Endothelial cell (in vitro differentiated cells): Measurements from ENCODE around the gene ARHGAP15. TPM values are rescaled to one million over a fixed set of nuclear protein-coding genes. Genes with fewer than 3 reads are reported as not detected.

ENCODE experiments used
- DNase-seq: peaks from one replicate; pipeline ENCODE4 v3.0.0; 2021; ENCODE audit warnings: low spot score
- H3K27ac Mint-ChIP-seq: one replicate; pipeline ENCODE4 v1.8.0; 2021; ENCODE audit warnings: mixed read lengths, inconsistent platforms; ENCODE audit not compliant: unreplicated experiment
- H3K27me3 Mint-ChIP-seq: one replicate; pipeline ENCODE4 v1.8.0; 2021; ENCODE audit warnings: mild to moderate bottlenecking, moderate library complexity, mixed read lengths, inconsistent platforms; ENCODE audit not compliant: unreplicated experiment
- H3K36me3 Mint-ChIP-seq: one replicate; pipeline ENCODE4 v1.8.0; 2021; ENCODE audit warnings: mild to moderate bottlenecking, low read depth, mixed read lengths, inconsistent platforms; ENCODE audit not compliant: unreplicated experiment
- H3K4me1 Mint-ChIP-seq: one replicate; pipeline ENCODE4 v1.8.0; 2021; ENCODE audit warnings: mild to moderate bottlenecking, mixed read lengths, inconsistent platforms; ENCODE audit not compliant: unreplicated experiment
- H3K4me3 Mint-ChIP-seq: one replicate; pipeline ENCODE4 v1.8.0; 2021; ENCODE audit warnings: mild to moderate bottlenecking, mixed read lengths, inconsistent platforms; ENCODE audit not compliant: unreplicated experiment
- H3K9me3 Mint-ChIP-seq: one replicate; pipeline ENCODE4 v1.8.0; 2021; ENCODE audit warnings: mixed read lengths, inconsistent platforms; ENCODE audit not compliant: unreplicated experiment
- total RNA-seq: library from RNA; stranded (reverse); fragmentation: NEBNext Ultra II Directional; extraction: Animal tissue kit (Norgen Biotek cat#: 25700); gene quantifications from one replicate; pipeline ENCODE4 v1.2.1, GENCODE V29; 2021; ENCODE audit not compliant: unreplicated experiment
- TF ChIP-seq, protein P1 (sequence below): fragments of 200-600 bp; sonication (generic); IDR thresholded peaks from one replicate; pipeline ENCODE4 v1.5.0; 2021; ENCODE audit warnings: antibody characterized with exemption; ENCODE audit not compliant: unreplicated experiment

The ARHGAP15 gene
- total RNA-seq, 1 donor from 2014 or later, result not detected

DNA sequence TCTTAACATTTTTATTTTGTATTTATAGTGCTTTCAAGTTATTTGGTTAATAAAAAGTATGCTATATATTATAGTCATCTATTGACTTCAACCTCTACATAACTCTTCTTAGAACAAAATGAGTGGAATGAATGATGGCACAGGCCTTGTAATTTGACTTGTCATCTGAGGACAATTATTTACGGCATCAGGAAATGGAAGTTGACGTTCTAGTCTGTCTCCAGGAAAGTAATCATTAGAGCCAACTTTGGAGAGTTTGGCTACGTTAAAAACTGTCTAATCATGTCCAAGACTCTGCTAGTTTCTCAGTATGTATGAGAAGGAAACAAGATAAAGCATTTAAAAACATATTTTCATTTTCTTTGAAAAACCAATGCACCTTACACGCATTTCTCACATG, 353.6 kb downstream of the ARHGAP15 start:
- H3K4me3 Mint-ChIP-seq, result no peak overlapping the region
- no peaks in the 10 kb centered on the region for H3K9me3 Mint-ChIP-seq
- no peaks in the 10 kb centered on the region for H3K27me3 Mint-ChIP-seq
- H3K27ac Mint-ChIP-seq, result no peak overlapping the region
- TF ChIP-seq, protein P1, sequence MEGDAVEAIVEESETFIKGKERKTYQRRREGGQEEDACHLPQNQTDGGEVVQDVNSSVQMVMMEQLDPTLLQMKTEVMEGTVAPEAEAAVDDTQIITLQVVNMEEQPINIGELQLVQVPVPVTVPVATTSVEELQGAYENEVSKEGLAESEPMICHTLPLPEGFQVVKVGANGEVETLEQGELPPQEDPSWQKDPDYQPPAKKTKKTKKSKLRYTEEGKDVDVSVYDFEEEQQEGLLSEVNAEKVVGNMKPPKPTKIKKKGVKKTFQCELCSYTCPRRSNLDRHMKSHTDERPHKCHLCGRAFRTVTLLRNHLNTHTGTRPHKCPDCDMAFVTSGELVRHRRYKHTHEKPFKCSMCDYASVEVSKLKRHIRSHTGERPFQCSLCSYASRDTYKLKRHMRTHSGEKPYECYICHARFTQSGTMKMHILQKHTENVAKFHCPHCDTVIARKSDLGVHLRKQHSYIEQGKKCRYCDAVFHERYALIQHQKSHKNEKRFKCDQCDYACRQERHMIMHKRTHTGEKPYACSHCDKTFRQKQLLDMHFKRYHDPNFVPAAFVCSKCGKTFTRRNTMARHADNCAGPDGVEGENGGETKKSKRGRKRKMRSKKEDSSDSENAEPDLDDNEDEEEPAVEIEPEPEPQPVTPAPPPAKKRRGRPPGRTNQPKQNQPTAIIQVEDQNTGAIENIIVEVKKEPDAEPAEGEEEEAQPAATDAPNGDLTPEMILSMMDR, result no peak
- H3K4me1 Mint-ChIP-seq, result peaks cover 9% of the 10 kb centered on the region
- no peaks in the 10 kb centered on the region for H3K36me3 Mint-ChIP-seq
- no peak for DNase-seq

DNA sequence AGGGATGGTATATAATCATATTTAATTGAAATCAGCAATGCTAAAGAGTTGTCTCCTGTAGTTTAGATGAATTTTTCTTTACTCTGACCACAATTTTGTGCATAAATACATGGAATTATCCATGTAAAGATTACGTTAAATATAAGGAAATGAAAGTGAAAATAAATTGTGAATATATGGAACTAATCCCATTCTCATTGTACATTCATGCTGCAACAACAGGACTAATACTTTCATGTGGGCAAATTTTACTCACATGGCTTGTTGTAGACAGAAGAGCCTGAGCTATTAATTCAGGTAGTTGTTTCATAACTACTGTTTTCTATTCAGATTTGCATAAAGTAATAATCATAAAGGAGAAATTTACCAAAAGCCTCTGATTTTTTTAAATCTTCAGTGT, 357.8 kb downstream of the ARHGAP15 start:
- no peak overlapping the region for H3K4me3 Mint-ChIP-seq

GRCh38 chr2:143489145-143489544, 359.9 kb downstream of the ARHGAP15 start:
- no peaks in the 10 kb centered on the region for H3K36me3 Mint-ChIP-seq
- H3K27ac Mint-ChIP-seq, result no peak overlapping the region
- no peaks in the 10 kb centered on the region for H3K27me3 Mint-ChIP-seq
- H3K4me3 Mint-ChIP-seq, result no peak overlapping the region
- H3K4me1 Mint-ChIP-seq, result no peaks in the 10 kb centered on the region
- no peaks in the 10 kb centered on the region for H3K9me3 Mint-ChIP-seq
- TF ChIP-seq, protein P1, result no peak
- no peak for DNase-seq

More for the DNA sequence above, 357.8 kb downstream of the ARHGAP15 start:
- no peaks in the 10 kb centered on the region for H3K4me1 Mint-ChIP-seq
- TF ChIP-seq, protein P1, result no peak
- DNase-seq, result no peak
- no peaks in the 10 kb centered on the region for H3K27me3 Mint-ChIP-seq
- H3K9me3 Mint-ChIP-seq, result no peaks in the 10 kb centered on the region
- H3K36me3 Mint-ChIP-seq, result no peaks in the 10 kb centered on the region
- H3K27ac Mint-ChIP-seq, result no peak overlapping the region

DNA sequence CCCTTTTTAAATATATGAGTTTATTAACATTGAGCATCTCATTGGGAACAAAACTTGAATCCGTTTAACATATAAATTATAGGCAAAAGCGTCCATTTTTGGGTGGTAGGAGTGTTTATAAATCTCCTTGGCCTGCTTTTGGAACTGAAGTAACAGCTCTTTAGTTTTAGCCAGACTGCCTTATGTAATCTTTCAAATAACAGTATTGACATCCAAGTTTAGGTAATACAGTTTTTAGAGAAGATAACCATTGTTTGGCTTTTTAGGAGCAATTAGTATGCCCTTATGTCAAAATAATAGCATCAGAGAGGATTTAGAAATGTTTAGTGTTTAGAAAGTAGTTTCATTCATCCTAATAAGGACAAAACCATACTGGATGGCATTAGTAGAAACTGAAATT, 361.9 kb downstream of the ARHGAP15 start:
- no peak for DNase-seq
- no peaks in the 10 kb centered on the region for H3K9me3 Mint-ChIP-seq
- TF ChIP-seq, protein P1, result no peak
- no peak overlapping the region for H3K27ac Mint-ChIP-seq
- no peaks in the 10 kb centered on the region for H3K4me1 Mint-ChIP-seq
- no peak overlapping the region for H3K4me3 Mint-ChIP-seq
- no peaks in the 10 kb centered on the region for H3K36me3 Mint-ChIP-seq
- H3K27me3 Mint-ChIP-seq, result no peaks in the 10 kb centered on the region

GRCh38 chr2:143493339-143493738, 364.1 kb downstream of the ARHGAP15 start:
- no peak overlapping the region for H3K4me3 Mint-ChIP-seq
- H3K4me1 Mint-ChIP-seq, result no peaks in the 10 kb centered on the region
- H3K27me3 Mint-ChIP-seq, result no peaks in the 10 kb centered on the region
- no peak for DNase-seq
- no peaks in the 10 kb centered on the region for H3K9me3 Mint-ChIP-seq
- TF ChIP-seq, protein P1, result no peak
- no peak overlapping the region for H3K27ac Mint-ChIP-seq
- no peaks in the 10 kb centered on the region for H3K36me3 Mint-ChIP-seq
